Effector CD4-positive, alpha-beta T cell (primary cell): ENCODE measurements around the gene APOD.

Experiments
- DNase-seq: peaks from one replicate; pipeline ENCODE4 v3.0.0-alpha.2; 2020

Gene APOD

GRCh38 chr3:195522254-195523023, 61.3 kb downstream of the APOD start:
- DNase-seq: peak; percentile 44
